Measurements from ENCODE around the gene TOP1. TPM values are rescaled to one million over a fixed set of nuclear protein-coding genes. Genes with fewer than 3 reads are reported as not detected.

The TOP1 gene
- total and polyA plus RNA-seq, 2 donors from 2014 or later: 23.4 to 49.9 TPM

DNA sequence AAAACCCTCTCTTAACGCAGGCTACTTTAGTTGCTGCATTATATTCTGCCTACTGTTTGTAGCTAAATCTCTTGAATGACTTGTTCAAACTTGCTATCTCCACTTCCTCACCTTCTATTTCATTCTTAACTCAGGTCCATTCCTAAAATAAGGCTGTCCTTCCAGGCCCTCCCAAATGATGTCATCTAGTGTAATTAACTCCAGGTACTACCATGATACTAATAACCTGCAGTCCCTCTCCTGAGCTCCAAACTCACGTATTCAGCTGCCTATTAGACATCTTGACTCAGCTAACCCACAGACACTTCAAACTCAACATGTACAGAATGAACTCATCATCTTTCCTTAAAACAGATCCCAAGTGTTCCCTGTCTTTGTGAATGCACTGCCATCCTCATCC, 10.5 kb upstream of the TOP1 start:
- Histone ChIP-seq H3K4me3 (ENCODE audit: low read length in 3 of 3) (no peak overlapping the region), H3K27ac (ENCODE audit: low read depth in 2 of 2, low read length in 2 of 2) (no peak overlapping the region), H3K4me1 (ENCODE audit: control insufficient read depth in 2 of 3, insufficient read depth in 2 of 3, low read depth in 1 of 3, low read length in 3 of 3) (no peaks in the 10 kb centered on the region), H3K27me3 (ENCODE audit: control insufficient read depth, insufficient read depth, low read length) (no peaks in the 10 kb centered on the region), H3K9ac (ENCODE audit: low read length in 3 of 3) (no peak overlapping the region), H3K36me3 (ENCODE audit: control insufficient read depth in 2 of 3, insufficient read depth in 3 of 3, low read length in 3 of 3) (no peaks in the 10 kb centered on the region), H3K9me3 (ENCODE audit: control insufficient read depth in 2 of 3, insufficient read depth in 1 of 3, low read length in 3 of 3) (no peaks in the 10 kb centered on the region)
- TF ChIP-seq, protein P1, sequence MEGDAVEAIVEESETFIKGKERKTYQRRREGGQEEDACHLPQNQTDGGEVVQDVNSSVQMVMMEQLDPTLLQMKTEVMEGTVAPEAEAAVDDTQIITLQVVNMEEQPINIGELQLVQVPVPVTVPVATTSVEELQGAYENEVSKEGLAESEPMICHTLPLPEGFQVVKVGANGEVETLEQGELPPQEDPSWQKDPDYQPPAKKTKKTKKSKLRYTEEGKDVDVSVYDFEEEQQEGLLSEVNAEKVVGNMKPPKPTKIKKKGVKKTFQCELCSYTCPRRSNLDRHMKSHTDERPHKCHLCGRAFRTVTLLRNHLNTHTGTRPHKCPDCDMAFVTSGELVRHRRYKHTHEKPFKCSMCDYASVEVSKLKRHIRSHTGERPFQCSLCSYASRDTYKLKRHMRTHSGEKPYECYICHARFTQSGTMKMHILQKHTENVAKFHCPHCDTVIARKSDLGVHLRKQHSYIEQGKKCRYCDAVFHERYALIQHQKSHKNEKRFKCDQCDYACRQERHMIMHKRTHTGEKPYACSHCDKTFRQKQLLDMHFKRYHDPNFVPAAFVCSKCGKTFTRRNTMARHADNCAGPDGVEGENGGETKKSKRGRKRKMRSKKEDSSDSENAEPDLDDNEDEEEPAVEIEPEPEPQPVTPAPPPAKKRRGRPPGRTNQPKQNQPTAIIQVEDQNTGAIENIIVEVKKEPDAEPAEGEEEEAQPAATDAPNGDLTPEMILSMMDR (IDR thresholded peaks at IDR 0.05; ENCODE audit: borderline replicate concordance, extremely low read depth, insufficient read depth): no peak
- no peak for FAIRE-seq
- no peak for DNase-seq
- intact Hi-C loops (cut with DNase I): no loop called here

- no peak for DNase-seq
- intact Hi-C loops (cut with DNase I): no loop called here
- H3K9me3 ChIP-seq (ENCODE audit: control insufficient read depth in 2 of 3, insufficient read depth in 1 of 3, low read length in 3 of 3): no peaks in the 10 kb centered on the region
- H3K4me3 ChIP-seq (ENCODE audit: low read length in 3 of 3): no peak overlapping the region
- FAIRE-seq: no peak
- no peaks in the 10 kb centered on the region for H3K36me3 ChIP-seq (ENCODE audit: control insufficient read depth in 2 of 3, insufficient read depth in 3 of 3, low read length in 3 of 3)
- TF ChIP-seq, protein P1 (IDR thresholded peaks at IDR 0.05; ENCODE audit: borderline replicate concordance, extremely low read depth, insufficient read depth): no peak
- no peak overlapping the region for H3K9ac ChIP-seq (ENCODE audit: low read length in 3 of 3)
- no peaks in the 10 kb centered on the region for H3K4me1 ChIP-seq (ENCODE audit: control insufficient read depth in 2 of 3, insufficient read depth in 2 of 3, low read depth in 1 of 3, low read length in 3 of 3)
- H3K27ac ChIP-seq (ENCODE audit: low read depth in 2 of 2, low read length in 2 of 2): no peak overlapping the region
- H3K27me3 ChIP-seq (ENCODE audit: control insufficient read depth, insufficient read depth, low read length): no peaks in the 10 kb centered on the region
These were observed 5.1 kb upstream of the TOP1 start for GRCh38 chr20:41023549-41023948.

- no peaks in the 10 kb centered on the region for H3K9me3 ChIP-seq (ENCODE audit: control insufficient read depth in 2 of 3, insufficient read depth in 1 of 3, low read length in 3 of 3)
- FAIRE-seq (no peak), DNase-seq (no peak)
- peaks cover 2 to 15% (median 6%) of the 10 kb centered on the region in 3 donors for H3K4me1 ChIP-seq (ENCODE audit: control insufficient read depth in 2 of 3, insufficient read depth in 2 of 3, low read depth in 1 of 3, low read length in 3 of 3)
- H3K4me3 ChIP-seq (ENCODE audit: low read length in 3 of 3): no peak overlapping the region
- H3K27ac ChIP-seq (ENCODE audit: low read depth in 2 of 2, low read length in 2 of 2): no peak overlapping the region
- intact Hi-C loops (cut with DNase I): no loop called here
- H3K36me3 ChIP-seq (ENCODE audit: control insufficient read depth in 2 of 3, insufficient read depth in 3 of 3, low read length in 3 of 3): no peaks in the 10 kb centered on the region
- TF ChIP-seq, protein P1 (IDR thresholded peaks at IDR 0.05; ENCODE audit: borderline replicate concordance, extremely low read depth, insufficient read depth): no peak
- no peaks in the 10 kb centered on the region for H3K27me3 ChIP-seq (ENCODE audit: control insufficient read depth, insufficient read depth, low read length)
- H3K9ac ChIP-seq (ENCODE audit: low read length in 3 of 3): no peak overlapping the region
These were observed 1.3 kb upstream of the TOP1 start for GRCh38 chr20:41027366-41027765.

- H3K9me3 ChIP-seq (ENCODE audit: control insufficient read depth in 2 of 3, insufficient read depth in 1 of 3, low read length in 3 of 3): no peaks in the 10 kb centered on the region
- H3K27me3 ChIP-seq (ENCODE audit: control insufficient read depth, insufficient read depth, low read length): no peaks in the 10 kb centered on the region
- intact Hi-C loops (cut with DNase I): no loop called here
- H3K36me3 ChIP-seq (ENCODE audit: control insufficient read depth in 2 of 3, insufficient read depth in 3 of 3, low read length in 3 of 3): no peaks in the 10 kb centered on the region
- TF ChIP-seq, protein P1 (IDR thresholded peaks at IDR 0.05; ENCODE audit: borderline replicate concordance, extremely low read depth, insufficient read depth): no peak
- peaks cover 3 to 21% (median 9%) of the 10 kb centered on the region in 3 donors for H3K4me1 ChIP-seq (ENCODE audit: control insufficient read depth in 2 of 3, insufficient read depth in 2 of 3, low read depth in 1 of 3, low read length in 3 of 3)
- H3K27ac ChIP-seq (ENCODE audit: low read depth in 2 of 2, low read length in 2 of 2): no peak overlapping the region
- FAIRE-seq (no peak), DNase-seq (no peak)
- H3K9ac ChIP-seq (ENCODE audit: low read length in 3 of 3): no peak overlapping the region
- H3K4me3 ChIP-seq (ENCODE audit: low read length in 3 of 3): peak overlapping the region; percentile 5 to 46 (median 30)
These were observed 707 bp upstream of the TOP1 start for GRCh38 chr20:41027872-41028358.
